SK-N-SH (cell line): ENCODE measurements around the gene ARHGEF10L.

Experiments
- CTCF ChIP-seq: fragments of 200-600 bp; sonication (generic); IDR thresholded peaks from 2 replicates; pipeline ENCODE4 v1.6.1; 2017; ENCODE audit warnings: antibody characterized with exemption, mild to moderate bottlenecking, moderate library complexity
- EP300 ChIP-seq, 2 experiments: IDR thresholded peaks; 2 replicates each; pipeline versions ENCODE4 v1.4.0 to v1.6.1; 2012; ENCODE audit warnings: borderline replicate concordance in 1 of 2, low read depth in 1 of 2, low read length in 1 of 2
- EZH2phosphoT487 ChIP-seq: fragments of 200-600 bp; sonication (generic); IDR thresholded peaks from 2 replicates; pipeline ENCODE4 v1.6.1; 2017; ENCODE audit warnings: low read depth, mixed run types, mild to moderate bottlenecking, antibody characterized with exemption, moderate library complexity, borderline replicate concordance
- GABPA ChIP-seq: IDR thresholded peaks from 2 replicates; pipeline ENCODE4 v1.4.0; 2012; ENCODE audit warnings: low read depth, mild to moderate bottlenecking
- JUND ChIP-seq: IDR thresholded peaks from 2 replicates; pipeline ENCODE4 v1.4.0; 2012
- MAX ChIP-seq: IDR thresholded peaks from 2 replicates; pipeline ENCODE4 v1.4.0; 2012; ENCODE audit warnings: low read depth
- MXI1 ChIP-seq: IDR thresholded peaks from 2 replicates; pipeline ENCODE4 v1.6.1; 2012; ENCODE audit warnings: mild to moderate bottlenecking, low read depth, low read length, improper control_type of control experiment
- POLR2AphosphoS5 ChIP-seq: IDR thresholded peaks from 2 replicates; pipeline ENCODE4 v1.6.1; 2012; ENCODE audit warnings: low read depth, low read length
- RCOR1 ChIP-seq: fragments of 150-350 bp; IDR thresholded peaks from 2 replicates; pipeline ENCODE4 v1.6.1; 2017; ENCODE audit warnings: antibody characterized with exemption, low read length
- SIN3A ChIP-seq: IDR thresholded peaks from 2 replicates; pipeline ENCODE4 v1.6.1; 2012; ENCODE audit warnings: low read depth, mild to moderate bottlenecking, low read length, moderate library complexity, borderline replicate concordance
- USF1 ChIP-seq: IDR thresholded peaks from 2 replicates; pipeline ENCODE4 v1.4.0; 2012; ENCODE audit warnings: low read depth, borderline replicate concordance
- YY1 ChIP-seq: IDR thresholded peaks from 2 replicates; pipeline ENCODE4 v1.4.0; 2012; ENCODE audit warnings: low read depth, mild to moderate bottlenecking

- TF ChIP-seq YY1, result no peak
- TF ChIP-seq EP300 (IDR thresholded peaks at IDR 0.05; ENCODE audit: borderline replicate concordance in 1 of 2, low read depth in 1 of 2, low read length in 1 of 2), result no peak
- no peak for TF ChIP-seq MAX
- TF ChIP-seq JUND, result no peak
- no peak for TF ChIP-seq SIN3A
- TF ChIP-seq CTCF, result no peak
- TF ChIP-seq USF1, result no peak
- no peak for TF ChIP-seq EZH2phosphoT487
- no peak for TF ChIP-seq MXI1
- TF ChIP-seq POLR2AphosphoS5, result no peak
- TF ChIP-seq GABPA, result no peak
- no peak for TF ChIP-seq RCOR1
Measured at GRCh38 chr1:17711577-17711910, 172.0 kb downstream of the ARHGEF10L start.
